HepG2 (cell line): Measurements from ENCODE around the gene NFIC. TPM values are rescaled to one million over a fixed set of nuclear protein-coding genes. Genes with fewer than 3 reads are reported as not detected.

Source experiments
- BCL3 ChIP-seq: sonication (generic); formaldehyde crosslinking; IDR thresholded peaks from 2 replicates; pipeline ENCODE4 v1.5.1; 2020; ENCODE audit warnings: mild to moderate bottlenecking, missing genetic modification reagents, moderate library complexity
- CC2D1A ChIP-seq: sonication (generic); formaldehyde crosslinking; IDR thresholded peaks from 2 replicates; pipeline ENCODE4 v1.8.1; 2023; ENCODE audit warnings: mild to moderate bottlenecking, missing genetic modification reagents
- CHD4 ChIP-seq: fragments of 200-600 bp; sonication (generic); IDR thresholded peaks from 2 replicates; pipeline ENCODE4 v1.7.0; 2017; ENCODE audit warnings: mild to moderate bottlenecking, low read length, borderline replicate concordance
- ETV5 ChIP-seq: IDR thresholded peaks from 2 replicates; pipeline ENCODE4 v1.6.1; 2018; ENCODE audit warnings: missing biosample characterization, missing genetic modification reagents, inconsistent platforms, borderline replicate concordance
- GTF2F1 ChIP-seq: fragments of 150-350 bp; IDR thresholded peaks from 2 replicates; pipeline ENCODE4 v1.6.1; 2014; ENCODE audit warnings: low read length
- MBD4 ChIP-seq: IDR thresholded peaks from 2 replicates; pipeline ENCODE4 v1.6.1; 2012; ENCODE audit warnings: low read length, inconsistent platforms, borderline replicate concordance
- NFE2L2 ChIP-seq: fragments of 150-350 bp; IDR thresholded peaks from 2 replicates; pipeline ENCODE4 v1.6.1; 2014; ENCODE audit warnings: low read length
- REXO4 ChIP-seq: sonication (generic); formaldehyde crosslinking; IDR thresholded peaks from 2 replicates; pipeline ENCODE4 v1.8.0; 2022; ENCODE audit warnings: missing genetic modification reagents, mild to moderate bottlenecking, borderline replicate concordance
- TAF1 ChIP-seq: sonication (generic); formaldehyde crosslinking; IDR thresholded peaks from 2 replicates; pipeline ENCODE4 v1.4.0; 2020; ENCODE audit warnings: missing genetic modification reagents
- TFDP1 ChIP-seq: IDR thresholded peaks from 2 replicates; pipeline ENCODE4 v1.6.1; 2016; ENCODE audit warnings: missing compliant biosample characterization, missing genetic modification reagents, borderline replicate concordance
- ZFP62 ChIP-seq: sonication (generic); formaldehyde crosslinking; IDR thresholded peaks from 2 replicates; pipeline ENCODE4 v1.4.0; 2020; ENCODE audit warnings: missing genetic modification reagents
- ZHX2 ChIP-seq, 2 experiments: sonication (generic) in 1 of 2; formaldehyde crosslinking in 1 of 2; IDR thresholded peaks; 2 replicates each; pipeline versions ENCODE4 v1.6.1 to v1.9.0; 2014 to 2022; ENCODE audit warnings: antibody characterized with exemption in 1 of 2, borderline replicate concordance in 1 of 2, inconsistent platforms in 1 of 2, low read depth in 1 of 2, missing genetic modification reagents in 1 of 2
- ZNF557 ChIP-seq: sonication (generic); formaldehyde crosslinking; IDR thresholded peaks from 2 replicates; pipeline ENCODE4 v1.4.0; 2020; ENCODE audit warnings: missing genetic modification reagents
- ZNF564 ChIP-seq: sonication (generic); formaldehyde crosslinking; IDR thresholded peaks from 2 replicates; pipeline ENCODE4 v1.8.1; 2023; ENCODE audit warnings: mild to moderate bottlenecking, missing genetic modification reagents
- ZNF597 ChIP-seq: sonication (generic); formaldehyde crosslinking; IDR thresholded peaks from 2 replicates; pipeline ENCODE4 v1.5.0; 2020; ENCODE audit warnings: missing genetic modification reagents
- ZNF704 ChIP-seq: sonication (generic); formaldehyde crosslinking; IDR thresholded peaks from 2 replicates; pipeline ENCODE4 v1.8.1; 2023; ENCODE audit warnings: mild to moderate bottlenecking, inconsistent platforms, moderate library complexity, missing genetic modification reagents, borderline replicate concordance
- ZNF879 ChIP-seq: sonication (generic); formaldehyde crosslinking; IDR thresholded peaks from 2 replicates; pipeline ENCODE4 v1.8.1; 2023; ENCODE audit warnings: missing genetic modification reagents
- ZSCAN22 ChIP-seq: sonication (generic); formaldehyde crosslinking; IDR thresholded peaks from 2 replicates; pipeline ENCODE4 v1.4.0; 2020; ENCODE audit warnings: mild to moderate bottlenecking, missing genetic modification reagents
- polyA plus RNA-seq, 8 experiments: library from polyadenylated mRNA; depleted of rRNA in 3 of 8; stranded (reverse) in 7 of 8; unstranded in 1 of 8; fragments of >200 nt; fragmentation: Illumina TruSeq in 4 of 8; extraction: Trizol in 4 of 8; gene quantifications; 2 replicates each; pipeline versions ENCODE4 v1.2.1 to v1.2.3, GENCODE V29; 2011 to 2016; ENCODE audit warnings: low read depth in 4 of 8, missing spikeins in 1 of 8, mixed read lengths in 1 of 8; ENCODE audit not compliant: insufficient read depth in 1 of 8
- total RNA-seq, 5 experiments: library from RNA; depleted of rRNA; stranded (reverse); fragments of >200 nt; fragmentation: Illumina TruSeq; extraction: Trizol; gene quantifications; 2 replicates each; pipeline ENCODE4 v1.2.3, GENCODE V29; 2016; ENCODE audit warnings: low read depth in 1 of 5

NFIC gene
- total and polyA plus RNA-seq, 2 of the 13 experiments (the other 11 are each of a cell fraction or from before 2014, with no cell fraction given) = 1.3 to 2.5 TPM

GRCh38 chr19:3413796-3414327, 47.5 kb downstream of the NFIC start (continued):
- TF ChIP-seq ZHX2 (IDR thresholded peaks at IDR 0.05; ENCODE audit: low read depth) = no peak
- no peak for TF ChIP-seq ZHX2 (CRISPR knock-in tag; IDR thresholded peaks at IDR 0.05; ENCODE audit: borderline replicate concordance)
- TF ChIP-seq CHD4 = peak; percentile 35; the same call in 1 of the 2 replicates
- no peak for TF ChIP-seq TAF1 (CRISPR knock-in tag)
- TF ChIP-seq BCL3 (CRISPR knock-in tag) = 0 out of 2 replicates have a peak, but pooled peaks have one; percentile 42
- no peak for TF ChIP-seq MBD4
- no peak for TF ChIP-seq GTF2F1
- TF ChIP-seq ZNF879 (CRISPR knock-in tag) = no peak
- no peak for TF ChIP-seq ZFP62
- TF ChIP-seq ZSCAN22 (CRISPR knock-in tag) = no peak
- no peak for TF ChIP-seq ZNF557
- no peak for TF ChIP-seq ZNF564 (CRISPR knock-in tag)
- peak; percentile 4; the same call in 1 of the 2 replicates for TF ChIP-seq NFE2L2
- no peak for TF ChIP-seq CC2D1A
- TF ChIP-seq ZNF597 (CRISPR knock-in tag) = no peak
- no peak for TF ChIP-seq REXO4 (CRISPR knock-in tag)
- no peak for TF ChIP-seq ZNF704
- no peak; the same call in 1 of the 2 replicates for TF ChIP-seq TFDP1
- TF ChIP-seq ETV5 = peak; percentile 99
